Suppressor macrophage (primary cell): ENCODE results near the gene AWAT1.
"Not testable (repeated sequence)": the region's sequence is repeated elsewhere in the genome, so short reads cannot be mapped to it uniquely, and the experiment has no call there.

Source experiments
- DNase-seq, 4 experiments: peaks; one replicate each; pipeline ENCODE4 v3.0.0-alpha.2; 2020 to 2022
- total RNA-seq, 17 experiments: gene quantifications; one replicate each; lab custom pipeline; 2026; ENCODE audit warnings: mixed read lengths in 6 of 17, inconsistent platforms in 3 of 17; lab: John Stamatoyannopoulos, UW

AWAT1 gene
- 0 to 0.55 (median 0) reads per million in 17 experiments for total RNA-seq

- no peak for DNase-seq
These were observed at the start of gene AWAT1 for GRCh38 chrX:70234355-70234754. Gene AWAT1 (plus strand): TSS chrX:70234655. CDS start chrX:70234696, 41 bp downstream.

- DNase-seq, result no peak
These were observed 44.2 kb upstream of the AWAT1 start for GRCh38 chrX:70190225-70190624.

GRCh38 chrX:70196961-70197720 is 37.3 kb upstream of the AWAT1 start:
- DNase-seq, result peak; percentile 38 to 64 (median 52)

GRCh38 chrX:70201732-70202131 is 32.7 kb upstream of the AWAT1 start:
- DNase-seq, result no peak

- no peak for DNase-seq
These were observed 26.0 kb upstream of the AWAT1 start for GRCh38 chrX:70208479-70208878.

GRCh38 chrX:70209570-70209969 is 24.9 kb upstream of the AWAT1 start:
- DNase-seq, result not testable (repeated sequence)

GRCh38 chrX:70219938-70220764 is 14.3 kb upstream of the AWAT1 start:
- no peak for DNase-seq

GRCh38 chrX:70226048-70226447 is 8.4 kb upstream of the AWAT1 start:
- no peak for DNase-seq

- no peak for DNase-seq
These were observed 7.8 kb upstream of the AWAT1 start for GRCh38 chrX:70226687-70227086.

GRCh38 chrX:70231666-70232065 is 2.8 kb upstream of the AWAT1 start:
- DNase-seq, result no peak

GRCh38 chrX:70240751-70241150 is 6.3 kb downstream of the AWAT1 start:
- no peak for DNase-seq

- DNase-seq, result no peak
These were observed 7.0 kb downstream of the AWAT1 start for GRCh38 chrX:70241501-70241900.

GRCh38 chrX:70243601-70244000 is 9.1 kb downstream of the AWAT1 start:
- not testable (repeated sequence) for DNase-seq

GRCh38 chrX:70244881-70245280 is 10.4 kb downstream of the AWAT1 start:
- DNase-seq, result no peak

GRCh38 chrX:70247252-70247651 is 12.8 kb downstream of the AWAT1 start:
- DNase-seq, result no peak

GRCh38 chrX:70252491-70252890 is 18.0 kb downstream of the AWAT1 start:
- DNase-seq, result no peak

GRCh38 chrX:70253377-70254062 is 19.1 kb downstream of the AWAT1 start:
- DNase-seq, result no peak

GRCh38 chrX:70254063-70254400 is 19.6 kb downstream of the AWAT1 start:
- DNase-seq, result no peak

GRCh38 chrX:70254909-70255308 is 20.5 kb downstream of the AWAT1 start:
- no peak for DNase-seq

GRCh38 chrX:70255452-70255851 is 21.0 kb downstream of the AWAT1 start:
- no peak for DNase-seq

GRCh38 chrX:70257423-70258288 is 23.2 kb downstream of the AWAT1 start:
- peak in 1 of 4 experiments; percentile 2 for DNase-seq

- no peak for DNase-seq
These were observed 25.6 kb downstream of the AWAT1 start, which contains the start of gene P2RY4 for GRCh38 chrX:70260104-70260503. Gene P2RY4 (minus strand): TSS chrX:70260204. CDS start chrX:70259624, 580 bp downstream.
